ENCODE data around the gene SASH1. TPM values are rescaled to one million over a fixed set of nuclear protein-coding genes. Genes with fewer than 3 reads are reported as not detected.

The SASH1 gene
- total and polyA plus RNA-seq, 11 donors: 10.7 to 47.5 (median 28.2) TPM

GRCh38 chr6:148508401-148509041, 165.9 kb downstream of the SASH1 start:
- ATAC-seq: peak; percentile 28 to 41 (median 29)
- Histone ChIP-seq H3K36me3 (no peaks in the 10 kb centered on the region), H3K27ac (peak overlapping the region; percentile 59 to 92 (median 81)), H3K4me3 (peak overlapping the region; percentile 12 to 68 (median 48)), H3K4me1 (peaks cover 0 to 44% (median 11%) of the 10 kb centered on the region in 12 donors), H3K27me3 (no peaks in the 10 kb centered on the region), H3K9me3 (no peaks in the 10 kb centered on the region)
- intact Hi-C loops (cut with DNase I): no loop called here
- WGBS, 4 donors: 57 to 70% (median 66%) methylated on average over 14 of the region's 14 CpGs
- TF ChIP-seq POLR2A (IDR thresholded peaks at IDR 0.05) (no peak), CTCF (IDR thresholded peaks at IDR 0.05) (no peak)
- DNase-seq: peak in 1 of 5 donors; percentile 29

- H3K27ac ChIP-seq: peak overlapping the region; percentile 59 to 92 (median 81)
- H3K36me3 ChIP-seq: no peaks in the 10 kb centered on the region
- no peaks in the 10 kb centered on the region for H3K27me3 ChIP-seq
- H3K4me1 ChIP-seq: peaks cover 0 to 48% (median 15%) of the 10 kb centered on the region in 12 donors
- peak overlapping the region; percentile 12 to 68 (median 48) for H3K4me3 ChIP-seq
- H3K9me3 ChIP-seq: no peaks in the 10 kb centered on the region
- intact Hi-C loops (cut with DNase I): no loop called here
- no peak for TF ChIP-seq POLR2A (IDR thresholded peaks at IDR 0.05)
- TF ChIP-seq CTCF (IDR thresholded peaks at IDR 0.05): no peak
- DNase-seq (no peak), ATAC-seq (peak in 1 of 4 donors; percentile 1)
- 50 to 63% (median 61%) methylated on average over 14 of the region's 14 CpGs for WGBS, 4 donors
Observed at GRCh38 chr6:148509119-148509799, 166.6 kb downstream of the SASH1 start.

- H3K4me1 ChIP-seq: peaks cover 0 to 56% (median 18%) of the 10 kb centered on the region in 12 donors
- no peaks in the 10 kb centered on the region for H3K9me3 ChIP-seq
- 23 to 33% (median 26%) methylated on average over 6 of the region's 6 CpGs for WGBS, 4 donors
- TF ChIP-seq POLR2A (IDR thresholded peaks at IDR 0.05) (peak; percentile 4 to 49), CTCF (IDR thresholded peaks at IDR 0.05) (no peak)
- H3K4me3 ChIP-seq: peak overlapping the region; percentile 12 to 68 (median 48)
- DNase-seq: peak in 4 of 5 donors; percentile 49 to 74 (median 59)
- H3K36me3 ChIP-seq: peaks cover 0 to 7% (median 0%) of the 10 kb centered on the region in 9 donors
- no peaks in the 10 kb centered on the region for H3K27me3 ChIP-seq
- peak; percentile 48 to 69 (median 60) for ATAC-seq
- intact Hi-C loops (cut with DNase I): loop anchor here in 1 of 10 donors (5.0 kb wide), 1 partner anchor 38 kb away; no protein-coding TSS in a partner anchor
- H3K27ac ChIP-seq: peak overlapping the region; percentile 59 to 92 (median 81)
Observed at GRCh38 chr6:148509800-148510581, 167.4 kb downstream of the SASH1 start.

Data from heart left ventricle (tissue), 16 donors.